Heart right ventricle (tissue), 16 donors: ENCODE results near the gene SCAF8. TPM values are rescaled to one million over a fixed set of nuclear protein-coding genes. Genes with fewer than 3 reads are reported as not detected.
A peak's percentile ranks its signal among the peaks of the same experiment; 100 is the strongest.
"Not testable (repeated sequence)": the region's sequence is repeated elsewhere in the genome, so short reads cannot be mapped to it uniquely, and the experiment has no call there.

Source experiments
- ATAC-seq, 8 donors: fragments of 200-7000 bp; cut with Tn5 transposase; one replicate each; pipeline ENCODE4 v1.9.1; 2020; ENCODE audit warnings: mild to moderate bottlenecking in 8 of 8, moderate library complexity in 8 of 8, moderate number of reproducible peaks in 1 of 8
- DNase-seq, 2 donors: peaks; one replicate each; pipeline ENCODE4 v3.0.0-alpha.2; 2020
- H3K27ac ChIP-seq, 10 donors: fragments of 200-600 bp; sonication (generic) in 2 of 10; one replicate each; pipeline versions ENCODE4 v1.5.0 to v1.8.0; 2020 to 2022; ENCODE audit warnings: mild to moderate bottlenecking in 3 of 10
- H3K27me3 ChIP-seq, 7 donors: fragments of 200-600 bp; one replicate each; pipeline ENCODE4 v1.8.0; 2021 to 2022; ENCODE audit warnings: mild to moderate bottlenecking in 2 of 7
- H3K36me3 ChIP-seq, 9 donors: fragments of 200-600 bp; sonication (generic) in 1 of 9; one replicate each; pipeline versions ENCODE4 v1.5.0 to v1.8.0; 2020 to 2022; ENCODE audit warnings: mild to moderate bottlenecking in 2 of 9
- H3K4me1 ChIP-seq, 9 donors: fragments of 200-600 bp; sonication (generic) in 1 of 9; one replicate each; pipeline versions ENCODE4 v1.5.0 to v1.8.0; 2020 to 2022; ENCODE audit warnings: mild to moderate bottlenecking in 4 of 9
- H3K4me3 ChIP-seq, 10 donors: fragments of 200-600 bp; sonication (generic) in 2 of 10; one replicate each; pipeline versions ENCODE4 v1.5.0 to v1.8.0; 2020 to 2022; ENCODE audit warnings: mild to moderate bottlenecking in 7 of 10, moderate library complexity in 2 of 10
- H3K9me3 ChIP-seq, 11 donors: fragments of 200-600 bp in 10 of 11; sonication (generic) in 2 of 11; one replicate each; pipeline versions ENCODE4 v1.5.0 to v1.8.0; 2013 to 2022; ENCODE audit warnings: mild to moderate bottlenecking in 2 of 11, control low read depth in 1 of 11, moderate library complexity in 1 of 11
- CTCF ChIP-seq, 9 donors: fragments of 200-600 bp; sonication (generic) in 2 of 9; IDR thresholded peaks; one replicate each; pipeline versions ENCODE4 v1.5.0 to v1.8.0; 2021 to 2022; ENCODE audit warnings: antibody characterized with exemption in 9 of 9, mild to moderate bottlenecking in 5 of 9, moderate library complexity in 1 of 9
- WGBS, 2 donors: extraction: QIAGEN DNeasy Blood & Tissue Kit; methylation state at CpG; one replicate each; pipeline ENCODE4 v1.1.7; 2013; ENCODE audit warnings: inconsistent platforms in 1 of 2; 5-methylcytosine and 5-hydroxymethylcytosine counted together
- intact Hi-C, 10 donors: fragments of 100-400 bp; cut with DNase I; formaldehyde crosslinking; loops; one replicate each; pipeline versions ENCODE4 v1.11.1 to v1.14.2; 2022
- polyA plus RNA-seq, 2 donors: library from polyadenylated mRNA; stranded (reverse); fragments of 200-250 nt; gene quantifications; one replicate each; pipeline ENCODE4 v1.2.3, GENCODE V29; 2013
- total RNA-seq, 10 donors: library from RNA; stranded (reverse); fragmentation: NEBNext Ultra II Directional in 3 of 10; extraction: Animal tissue kit (Norgen Biotek cat#: 25700) in 3 of 10; gene quantifications; one replicate each; pipeline versions ENCODE4 v1.2.1 to v1.2.4, GENCODE V29; 2021 to 2023
- donor health status: Arrhythmogenic right ventricular cardiomyopathy.
- donor health status: ischemic (EF 13 %, LVEDD 7.1; RV severe dilation, severe dysfunction).
- donor health status: healthy with polysubstance abuse.
- donor health status: DM: no; HTN: yes; CAD: no.
- donor health status: DM: no; HTN: no; CAD: no.
- donor health status: ischemic (EF 25% LVEDD 6.9; RV normal size, moderate dysfunction).
- donor health status: ischemic (EF 25% LVEDD 5.7; RV mildly dilated, moderate dysfunction).
- donor health status: healthy.
- donor health status: DM: yes; HTN: yes; CAD: no.
- donor health status: Ischemic cardiomyopathy.
- donor health status: ischemic (EF 35%, LVEDD 5.7; RV mildly dilated, moderate dysfunction).
- donor health status: nonischemic (EF 11% LVEDD 7.7; RV severe dilation, severe dysfunction).
- donor health status: DM: yes; HTN: yes; CAD: no.
- donor health status: PGD.
- donor health status: ischemic (EF 29% LVEDD 5.4; RV normal size, mild dysfunction).
- donor health status: nonischemic (EF 23%, LVEDD 6.1; RV moderate dilation, normal function).

The SCAF8 gene
- total and polyA plus RNA-seq, 12 donors: 6.7 to 96.1 (median 62.8) TPM

DNA sequence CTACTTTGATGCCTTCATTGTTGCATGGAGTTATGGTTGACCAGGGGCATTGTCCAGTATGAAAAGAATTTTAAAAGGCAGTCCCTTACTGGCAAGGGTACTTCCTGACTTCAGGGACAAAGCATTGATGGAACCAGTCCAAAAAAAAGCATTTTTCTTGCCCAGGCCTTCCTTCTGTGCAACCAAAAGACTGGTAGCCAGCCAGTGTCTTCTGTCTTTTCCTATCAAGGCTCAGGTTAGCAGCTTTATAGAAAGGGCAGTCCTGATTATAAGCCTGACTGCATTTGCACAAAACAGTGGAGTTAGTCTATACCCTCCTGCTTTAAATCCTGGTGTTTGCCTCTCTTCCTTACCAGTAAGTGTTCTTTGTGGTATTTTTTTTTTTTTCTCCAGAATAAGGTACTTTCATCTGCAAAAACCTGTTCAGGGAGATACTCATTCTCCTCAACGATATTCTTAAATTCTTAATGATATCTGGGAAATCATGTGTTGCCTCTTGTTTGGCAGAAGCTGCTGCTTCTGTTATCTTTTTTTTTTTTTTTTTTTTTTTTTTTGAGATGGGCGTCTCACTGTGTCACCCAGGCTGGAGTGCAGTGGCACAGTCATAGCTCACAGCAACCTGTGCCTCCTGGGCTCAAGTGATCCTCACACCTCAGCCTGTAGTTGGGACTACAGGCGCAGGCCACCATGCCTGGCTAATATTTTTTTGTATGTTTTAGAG is 33.9 kb downstream of the SCAF8 start:
- 55 to 64% methylated on average over 3 of the region's 3 CpGs for WGBS, 2 donors
- no peak for DNase-seq
- peak in 4 of 8 donors; percentile 7 to 36 (median 22) for ATAC-seq
- H3K4me3 ChIP-seq: no peak overlapping the region
- H3K9me3 ChIP-seq: peaks cover 0 to 3% (median 0%) of the 10 kb centered on the region in 11 donors
- no peaks in the 10 kb centered on the region for H3K36me3 ChIP-seq
- H3K4me1 ChIP-seq: peaks cover 0 to 82% (median 69%) of the 10 kb centered on the region in 9 donors
- H3K27ac ChIP-seq: peak overlapping the region in 5 of 10 donors; percentile 11 to 66 (median 23)
- no peak for TF ChIP-seq CTCF (IDR thresholded peaks at IDR 0.05)
- intact Hi-C loops: loop anchor here in 1 of 10 donors (5.0 kb wide), 1 partner anchor 35 kb away; the partner anchor contains the start of gene SCAF8
- no peaks in the 10 kb centered on the region for H3K27me3 ChIP-seq

DNA sequence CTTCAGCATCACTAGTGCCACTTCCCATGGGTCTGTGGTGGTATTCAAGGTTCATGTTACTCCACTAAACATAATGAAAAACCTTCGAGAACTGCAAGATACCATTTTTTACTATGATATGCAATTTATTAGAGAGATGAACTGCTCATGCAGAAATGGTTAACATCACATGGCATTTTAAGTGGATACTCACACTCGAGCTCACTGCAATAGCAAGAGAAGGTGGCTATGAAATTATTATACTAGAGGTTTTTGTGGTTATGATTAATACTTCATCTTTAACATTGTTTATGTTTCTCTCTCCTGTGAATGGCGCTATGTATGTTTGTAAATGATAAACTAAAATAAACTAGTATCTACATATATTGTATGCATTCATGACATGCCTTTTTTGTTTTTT is 35.1 kb downstream of the SCAF8 start:
- no peak for TF ChIP-seq CTCF (IDR thresholded peaks at IDR 0.05)
- no peak overlapping the region for H3K4me3 ChIP-seq
- peaks cover 0 to 75% (median 65%) of the 10 kb centered on the region in 9 donors for H3K4me1 ChIP-seq
- no peak for ATAC-seq
- H3K27me3 ChIP-seq: no peaks in the 10 kb centered on the region
- no peaks in the 10 kb centered on the region for H3K36me3 ChIP-seq
- H3K27ac ChIP-seq: no peak overlapping the region
- intact Hi-C loops: loop anchor here in 1 of 10 donors (5.0 kb wide), 1 partner anchor 36 kb away; the partner anchor contains the start of gene SCAF8
- DNase-seq: no peak
- 70 to 79% methylated on average over 3 of the region's 3 CpGs for WGBS, 2 donors
- no peaks in the 10 kb centered on the region for H3K9me3 ChIP-seq

- no peak for TF ChIP-seq CTCF (IDR thresholded peaks at IDR 0.05)
- H3K27me3 ChIP-seq: no peaks in the 10 kb centered on the region
- WGBS, 2 donors: 82 to 88% methylated on average over 4 of the region's 4 CpGs
- intact Hi-C loops: no loop called here
- H3K4me1 ChIP-seq: peaks cover 0 to 28% (median 11%) of the 10 kb centered on the region in 9 donors
- H3K9me3 ChIP-seq: no peaks in the 10 kb centered on the region
- H3K4me3 ChIP-seq: no peak overlapping the region
- H3K36me3 ChIP-seq: peaks cover 0 to 32% (median 3%) of the 10 kb centered on the region in 9 donors
- DNase-seq (no peak), ATAC-seq (no peak)
- no peak overlapping the region for H3K27ac ChIP-seq
Observed at GRCh38 chr6:154773610-154774089, 40.4 kb downstream of the SCAF8 start.

- H3K27me3 ChIP-seq, DNase-seq, H3K27ac ChIP-seq, intact Hi-C loops, H3K9me3 ChIP-seq, H3K4me3 ChIP-seq, ATAC-seq: not testable (repeated sequence)
- H3K36me3 ChIP-seq: peaks cover 0 to 79% (median 6%) of the 10 kb centered on the region in 9 donors
- 95 to 97% methylated on average over 5 of the region's 5 CpGs for WGBS, 2 donors
- H3K4me1 ChIP-seq: peaks cover 0 to 11% (median 0%) of the 10 kb centered on the region in 9 donors
Observed at GRCh38 chr6:154779157-154779556, 45.9 kb downstream of the SCAF8 start.

GRCh38 chr6:154782193-154782592 is 49.0 kb downstream of the SCAF8 start:
- ATAC-seq: no peak
- Histone ChIP-seq H3K27ac (no peak overlapping the region), H3K4me1 (peaks cover 0 to 11% (median 0%) of the 10 kb centered on the region in 9 donors), H3K36me3 (peaks cover 0 to 67% (median 6%) of the 10 kb centered on the region in 9 donors), H3K27me3 (no peaks in the 10 kb centered on the region), H3K4me3 (no peak overlapping the region), H3K9me3 (no peaks in the 10 kb centered on the region)
- TF ChIP-seq CTCF (IDR thresholded peaks at IDR 0.05): no peak
- WGBS, 2 donors: 81 to 87% methylated on average over 4 of the region's 4 CpGs
- no peak for DNase-seq
- intact Hi-C loops: no loop called here
